GM21737 (cell line): ENCODE measurements around the gene RAC2.
"Not testable (repeated sequence)": the region's sequence is repeated elsewhere in the genome, so short reads cannot be mapped to it uniquely, and the experiment has no call there.

Experiments
- ATAC-seq: cut with Tn5 transposase; IDR thresholded peaks from one replicate; pipeline ENCODE4 v1.9.1; 2021; ENCODE audit warnings: mild to moderate bottlenecking, moderate library complexity; ENCODE audit not compliant: unreplicated experiment

RAC2 gene

GRCh38 chr22:37206841-37207821 is 36.9 kb downstream of the RAC2 start:
- no peak for ATAC-seq

- ATAC-seq, result no peak
Observed at GRCh38 chr22:37206118-37206840, 37.8 kb downstream of the RAC2 start.

- ATAC-seq, result no peak
Observed at GRCh38 chr22:37205046-37205445, 39.0 kb downstream of the RAC2 start.

- ATAC-seq, result no peak
Observed at GRCh38 chr22:37204045-37204655, 39.9 kb downstream of the RAC2 start.

GRCh38 chr22:37203354-37204044 is 40.6 kb downstream of the RAC2 start:
- ATAC-seq, result no peak

- ATAC-seq, result no peak
Observed at GRCh38 chr22:37202716-37203115, 41.4 kb downstream of the RAC2 start.

GRCh38 chr22:37202001-37202555 is 42.0 kb downstream of the RAC2 start:
- no peak for ATAC-seq

- not testable (repeated sequence) for ATAC-seq
Observed at GRCh38 chr22:37201443-37201820, 42.6 kb downstream of the RAC2 start.

GRCh38 chr22:37199760-37200108 is 44.3 kb downstream of the RAC2 start:
- no peak for ATAC-seq

GRCh38 chr22:37199103-37199759 is 44.8 kb downstream of the RAC2 start:
- peak; percentile 86 for ATAC-seq

GRCh38 chr22:37198258-37199102 is 45.6 kb downstream of the RAC2 start:
- ATAC-seq, result peak; percentile 33

GRCh38 chr22:37197451-37198257 is 46.4 kb downstream of the RAC2 start:
- no peak for ATAC-seq

- ATAC-seq, result no peak
Observed at GRCh38 chr22:37196539-37197450, 47.3 kb downstream of the RAC2 start.

GRCh38 chr22:37195921-37196320 is 48.1 kb downstream of the RAC2 start:
- ATAC-seq, result no peak

- ATAC-seq, result no peak
Observed at GRCh38 chr22:37194750-37195149, 49.3 kb downstream of the RAC2 start.

GRCh38 chr22:37193629-37194191 is 50.4 kb downstream of the RAC2 start:
- ATAC-seq, result no peak

GRCh38 chr22:37192741-37193140 is 51.3 kb downstream of the RAC2 start:
- ATAC-seq, result no peak
